Measurements from ENCODE around the gene FYN. TPM values are rescaled to one million over a fixed set of nuclear protein-coding genes. Genes with fewer than 3 reads are reported as not detected.

FYN gene
- total and polyA plus RNA-seq, 2 experiments from 2014 or later = 95.7 to 104 TPM

GRCh38 chr6:111666847-111667246 is 206.4 kb downstream of the FYN start:
- no peak overlapping the region for H3K27ac ChIP-seq
- peaks cover 23% of the 10 kb centered on the region for H3K4me1 ChIP-seq (ENCODE audit: low read depth)

GRCh38 chr6:111664565-111665030 is 208.7 kb downstream of the FYN start:
- no peak for TF ChIP-seq CTCF (IDR thresholded peaks at IDR 0.05; ENCODE audit: low read depth, low read length)
- Histone ChIP-seq H3K4me3 (no peak overlapping the region), H3K9me3 (ENCODE audit: low read depth) (no peaks in the 10 kb centered on the region), H3K4me1 (ENCODE audit: low read depth) (peaks cover 30% of the 10 kb centered on the region), H3K27me3 (no peaks in the 10 kb centered on the region), H3K36me3 (no peaks in the 10 kb centered on the region), H3K27ac (no peak overlapping the region)
- no peak for DNase-seq (ENCODE audit: low read depth in 1 of 2, low spot score in 1 of 2)

More at GRCh38 chr6:111666847-111667246, 206.4 kb downstream of the FYN start:
- no peak overlapping the region for H3K4me3 ChIP-seq
- no peaks in the 10 kb centered on the region for H3K27me3 ChIP-seq
- peaks cover 3% of the 10 kb centered on the region for H3K36me3 ChIP-seq
- no peak for TF ChIP-seq CTCF (IDR thresholded peaks at IDR 0.05; ENCODE audit: low read depth, low read length)
- H3K9me3 ChIP-seq (ENCODE audit: low read depth) = no peaks in the 10 kb centered on the region
- DNase-seq (ENCODE audit: low read depth in 1 of 2, low spot score in 1 of 2) = peak in 1 of 2 donors; percentile 52

GRCh38 chr6:111663692-111664564 is 209.3 kb downstream of the FYN start:
- Histone ChIP-seq H3K9me3 (ENCODE audit: low read depth) (no peaks in the 10 kb centered on the region), H3K27ac (peak overlapping the region; percentile 36), H3K36me3 (no peaks in the 10 kb centered on the region), H3K27me3 (no peaks in the 10 kb centered on the region), H3K4me3 (no peak overlapping the region), H3K4me1 (ENCODE audit: low read depth) (peaks cover 30% of the 10 kb centered on the region)
- DNase-seq (ENCODE audit: low read depth in 1 of 2, low spot score in 1 of 2) = peak; percentile 79 to 89
- TF ChIP-seq CTCF (IDR thresholded peaks at IDR 0.05; ENCODE audit: low read depth, low read length) = no peak

DNA sequence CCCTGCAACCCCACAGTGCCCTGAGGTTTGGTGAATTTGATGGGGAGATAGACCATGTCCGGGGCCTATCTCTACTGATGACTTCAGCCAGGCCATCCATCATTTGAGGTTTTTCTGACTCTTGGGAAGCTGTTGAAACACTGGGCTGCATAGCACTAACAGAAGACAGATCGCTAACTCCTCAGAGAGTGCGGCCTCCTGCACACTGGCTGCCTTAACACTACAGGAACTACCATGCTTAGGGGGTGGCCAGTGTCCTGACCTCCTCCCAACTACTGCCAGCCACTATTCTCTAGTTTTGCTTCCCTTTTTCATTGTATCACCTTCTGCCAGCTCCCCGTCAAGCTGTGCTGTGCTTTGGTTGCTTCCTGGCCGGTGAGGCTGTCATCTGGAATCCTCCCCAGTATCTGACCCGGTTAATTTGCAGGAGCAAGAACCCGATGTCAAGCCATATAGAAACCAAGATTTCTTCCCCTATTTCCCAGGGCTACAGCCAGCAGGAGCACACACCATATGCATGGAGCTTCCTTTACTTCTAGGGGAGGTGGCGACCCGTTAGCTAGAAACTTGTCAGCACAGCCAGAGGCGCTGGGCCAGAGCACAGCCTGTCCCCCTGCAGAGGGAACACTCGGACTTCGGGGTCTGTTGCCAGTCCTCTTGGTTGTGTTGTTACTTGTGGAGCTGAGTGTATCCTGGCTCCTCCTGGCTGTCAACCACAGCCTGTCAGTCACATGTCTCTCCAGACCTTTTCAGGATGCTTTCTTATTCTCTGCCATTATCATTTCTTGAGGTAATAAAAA is 210.3 kb downstream of the FYN start:
- TF ChIP-seq CTCF (IDR thresholded peaks at IDR 0.05; ENCODE audit: low read depth, low read length) = no peak
- no peaks in the 10 kb centered on the region for H3K27me3 ChIP-seq
- no peak overlapping the region for H3K4me3 ChIP-seq
- H3K27ac ChIP-seq = peak overlapping the region; percentile 36
- H3K4me1 ChIP-seq (ENCODE audit: low read depth) = peaks cover 30% of the 10 kb centered on the region
- DNase-seq (ENCODE audit: low read depth in 1 of 2, low spot score in 1 of 2) = peak in 1 of 2 donors; percentile 34
- H3K36me3 ChIP-seq = no peaks in the 10 kb centered on the region
- no peaks in the 10 kb centered on the region for H3K9me3 ChIP-seq (ENCODE audit: low read depth)

DNA sequence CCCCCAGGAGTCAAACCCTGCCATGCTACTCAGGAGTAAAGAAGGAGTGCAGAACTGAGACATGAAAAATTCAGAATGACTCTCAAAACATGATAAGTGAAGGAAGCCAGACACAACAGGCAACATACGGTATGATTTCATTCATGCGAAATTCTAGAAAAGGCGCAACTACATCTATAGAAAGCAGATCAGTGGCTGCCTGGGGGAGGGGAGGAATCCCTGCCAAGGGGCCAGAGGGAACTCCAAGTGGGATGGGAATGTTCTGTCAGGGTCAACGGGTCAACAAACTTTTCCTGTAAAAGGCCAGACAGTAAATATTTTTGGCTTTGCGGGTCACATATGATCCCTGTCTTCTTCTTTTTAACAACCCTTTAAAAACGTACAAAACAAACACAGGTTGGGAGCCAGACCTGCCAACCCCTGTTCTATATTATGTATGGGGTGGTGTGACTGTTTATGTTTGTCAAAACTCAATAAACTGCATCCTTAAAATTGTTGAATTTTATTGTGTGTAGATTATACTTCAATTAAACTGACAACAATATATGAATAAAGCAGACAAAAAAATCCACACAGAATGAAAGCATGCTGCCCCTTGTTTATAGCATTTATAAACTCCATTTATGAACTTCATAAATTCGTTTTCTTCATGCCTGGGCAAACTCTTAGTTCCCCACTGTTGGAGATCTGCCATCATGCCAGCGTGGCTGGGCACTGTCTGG is 211.0 kb downstream of the FYN start:
- peak in 1 of 2 donors; percentile 21 for DNase-seq (ENCODE audit: low read depth in 1 of 2, low spot score in 1 of 2)
- no peak overlapping the region for H3K4me3 ChIP-seq
- peaks cover 30% of the 10 kb centered on the region for H3K4me1 ChIP-seq (ENCODE audit: low read depth)
- H3K36me3 ChIP-seq = no peaks in the 10 kb centered on the region
- no peaks in the 10 kb centered on the region for H3K9me3 ChIP-seq (ENCODE audit: low read depth)
- no peak for TF ChIP-seq CTCF (IDR thresholded peaks at IDR 0.05; ENCODE audit: low read depth, low read length)
- no peaks in the 10 kb centered on the region for H3K27me3 ChIP-seq
- H3K27ac ChIP-seq = no peak overlapping the region

Data from cardiac muscle cell (in vitro differentiated cells and primary cell).